PFSK-1 (cell line): ENCODE results near the gene PELI2.

Experiments
- FOXP2 ChIP-seq: optimal IDR thresholded peaks from 2 replicates; pipeline ENCODE3; 2011; ENCODE audit warnings: borderline replicate concordance, control low read depth, inconsistent platforms; ENCODE audit not compliant: insufficient read depth; ENCODE audit errors: extremely low read length, extremely low read depth
- POLR2AphosphoS5 ChIP-seq: IDR thresholded peaks from 2 replicates; pipeline ENCODE4 v1.6.1; 2012; ENCODE audit warnings: low read depth, mild to moderate bottlenecking, control low read depth, low read length, moderate library complexity
- REST ChIP-seq, 2 experiments: IDR thresholded peaks; 2 replicates each; pipeline versions ENCODE4 v1.6.1 to v1.8.0; 2011 to 2012; ENCODE audit warnings: low read depth in 2 of 2, low read length in 2 of 2, control low read depth in 1 of 2, inconsistent platforms in 1 of 2, mild to moderate bottlenecking in 1 of 2, moderate library complexity in 1 of 2; ENCODE audit not compliant: insufficient read depth in 1 of 2
- SIN3A ChIP-seq: IDR thresholded peaks from 2 replicates; pipeline ENCODE4 v1.6.1; 2012; ENCODE audit warnings: mild to moderate bottlenecking, low read length, moderate library complexity, borderline replicate concordance; ENCODE audit not compliant: insufficient read depth
- TAF1 ChIP-seq: IDR thresholded peaks from 2 replicates; pipeline ENCODE4 v1.6.1; 2012; ENCODE audit warnings: low read length, control low read depth, borderline replicate concordance; ENCODE audit not compliant: insufficient read depth

PELI2 gene

GRCh38 chr14:56324856-56325699, 206.9 kb downstream of the PELI2 start:
- TF ChIP-seq SIN3A (no peak), FOXP2 (no peak), POLR2AphosphoS5 (no peak), REST (IDR thresholded peaks at IDR 0.05; ENCODE audit: insufficient read depth in 1 of 2, low read depth in 2 of 2, low read length in 2 of 2) (no peak), TAF1 (no peak)

DNA sequence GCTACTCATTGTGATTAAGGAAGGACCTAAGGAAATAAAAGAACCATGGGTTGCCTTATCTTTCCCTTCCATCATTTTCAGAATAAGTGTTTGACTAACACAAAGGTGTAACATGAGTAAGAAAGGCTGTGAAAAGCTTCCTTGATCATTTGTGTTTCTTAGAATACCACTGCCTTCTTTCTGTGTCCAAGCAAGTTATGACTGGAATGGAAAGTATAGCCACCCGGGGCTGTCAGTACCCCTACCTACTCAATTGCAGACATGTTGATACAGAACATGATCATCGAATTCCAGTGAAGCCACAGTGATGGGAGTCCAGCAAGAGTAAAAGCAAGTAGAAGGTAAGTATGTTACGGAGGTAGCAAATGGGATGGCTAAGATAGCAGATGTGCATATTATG, 209.8 kb downstream of the PELI2 start:
- TF ChIP-seq FOXP2: no peak
- no peak for TF ChIP-seq POLR2AphosphoS5
- TF ChIP-seq REST (IDR thresholded peaks at IDR 0.05; ENCODE audit: insufficient read depth in 1 of 2, low read depth in 2 of 2, low read length in 2 of 2): no peak
- TF ChIP-seq SIN3A: no peak
- no peak for TF ChIP-seq TAF1

- TF ChIP-seq SIN3A (no peak), REST (IDR thresholded peaks at IDR 0.05; ENCODE audit: insufficient read depth in 1 of 2, low read depth in 2 of 2, low read length in 2 of 2) (no peak), POLR2AphosphoS5 (no peak), FOXP2 (no peak), TAF1 (no peak)
These were observed 213.5 kb downstream of the PELI2 start for GRCh38 chr14:56331592-56332216.

DNA sequence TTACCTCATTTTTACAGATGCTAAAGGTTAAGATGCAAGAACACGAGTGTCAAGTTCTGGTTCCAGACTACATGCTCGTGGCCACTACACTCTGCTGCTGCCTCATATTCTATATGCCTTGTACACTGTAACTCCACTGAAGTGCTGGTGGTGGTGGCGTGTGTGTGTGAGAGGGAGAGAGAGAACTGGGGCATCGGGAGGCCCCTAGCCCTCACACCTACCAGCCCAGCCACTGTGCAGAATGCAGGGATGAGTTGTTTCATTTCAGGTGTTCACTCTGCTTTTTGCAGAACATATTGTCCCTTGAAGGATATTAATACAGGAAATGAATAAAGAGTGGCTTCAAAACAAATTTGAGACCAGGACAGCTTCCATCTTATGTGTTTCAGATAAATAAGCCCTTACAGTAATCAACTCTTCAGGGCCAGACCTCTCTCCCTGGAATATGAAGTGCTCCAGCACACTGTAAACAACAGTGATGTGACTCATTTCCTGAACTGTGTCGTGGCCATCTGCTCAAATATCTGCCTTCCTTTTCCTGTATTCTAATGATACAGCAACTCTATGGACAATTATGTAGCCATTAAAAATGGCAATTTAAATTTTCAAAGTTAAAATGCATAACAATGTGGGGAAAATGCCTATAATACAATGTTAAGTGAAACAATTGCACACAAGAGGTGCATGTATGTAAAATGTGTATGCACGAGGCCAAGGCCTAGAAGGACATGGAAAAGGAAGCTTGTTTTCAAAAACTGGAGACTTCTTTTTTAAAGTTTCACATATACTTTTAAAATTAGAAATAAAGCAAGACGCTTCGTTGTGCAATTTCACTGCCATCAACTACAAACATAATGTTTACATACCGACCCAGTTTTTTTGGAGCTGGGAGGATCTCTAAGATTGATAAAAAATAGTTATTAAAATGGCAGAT, 215.4 kb downstream of the PELI2 start:
- TF ChIP-seq REST (IDR thresholded peaks at IDR 0.05; ENCODE audit: insufficient read depth in 1 of 2, low read depth in 2 of 2, low read length in 2 of 2) (no peak), SIN3A (no peak), POLR2AphosphoS5 (no peak), TAF1 (no peak), FOXP2 (peak; percentile 60)
